HG03103 (cell line): ENCODE results near the gene SLC17A5.
A peak's percentile ranks its signal among the peaks of the same experiment; 100 is the strongest.
"Not testable (repeated sequence)": the region's sequence is repeated elsewhere in the genome, so short reads cannot be mapped to it uniquely, and the experiment has no call there.

Experiments used
- ATAC-seq: cut with Tn5 transposase; IDR thresholded peaks from one replicate; pipeline ENCODE4 v1.9.1; 2021; ENCODE audit warnings: low read depth; ENCODE audit not compliant: unreplicated experiment

SLC17A5 gene

GRCh38 chr6:73623480-73623879 lies 30.3 kb downstream of the SLC17A5 start:
- not testable (repeated sequence) for ATAC-seq

DNA sequence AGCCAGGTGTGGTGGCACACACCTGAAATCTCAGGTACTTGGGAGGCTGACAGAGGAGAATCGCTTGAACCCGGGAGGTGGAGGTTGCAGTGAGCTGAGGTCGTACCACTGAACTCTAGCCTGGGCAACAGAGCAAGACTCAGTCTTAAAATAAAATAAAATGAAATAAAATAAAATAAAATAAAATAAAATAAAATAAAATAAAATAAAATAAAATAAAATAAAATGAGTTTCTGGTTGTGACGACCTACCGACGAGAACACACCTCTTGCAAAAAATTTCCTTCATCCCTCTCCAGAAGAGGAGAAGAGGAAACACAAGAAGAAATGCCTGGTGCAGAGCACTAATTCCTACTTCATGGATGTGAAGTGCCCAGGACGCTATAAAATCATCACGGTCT lies 35.7 kb downstream of the SLC17A5 start:
- not testable (repeated sequence) for ATAC-seq

DNA sequence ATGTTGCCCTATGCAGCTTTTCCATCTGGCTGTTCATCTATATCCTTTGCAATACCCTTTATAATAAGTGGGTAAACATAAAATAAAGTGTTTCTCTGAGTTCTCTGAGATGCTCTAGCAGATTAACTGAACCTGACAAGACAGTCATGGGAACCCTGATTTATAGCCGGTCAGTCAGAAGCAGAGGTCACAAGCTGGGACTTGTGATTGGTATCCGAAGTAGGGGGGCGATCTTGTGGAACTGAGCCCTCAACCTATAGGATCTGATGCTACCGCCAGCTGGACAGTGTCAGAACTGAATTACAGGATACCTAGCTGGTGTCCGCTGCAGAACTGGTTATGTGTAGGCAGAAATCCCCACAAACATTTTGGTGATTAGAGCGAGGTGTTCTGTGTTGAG lies 39.0 kb downstream of the SLC17A5 start:
- ATAC-seq, result no peak

GRCh38 chr6:73613806-73614536 lies 39.8 kb downstream of the SLC17A5 start:
- ATAC-seq, result no peak

GRCh38 chr6:73612611-73613010 lies 41.2 kb downstream of the SLC17A5 start:
- ATAC-seq, result no peak

DNA sequence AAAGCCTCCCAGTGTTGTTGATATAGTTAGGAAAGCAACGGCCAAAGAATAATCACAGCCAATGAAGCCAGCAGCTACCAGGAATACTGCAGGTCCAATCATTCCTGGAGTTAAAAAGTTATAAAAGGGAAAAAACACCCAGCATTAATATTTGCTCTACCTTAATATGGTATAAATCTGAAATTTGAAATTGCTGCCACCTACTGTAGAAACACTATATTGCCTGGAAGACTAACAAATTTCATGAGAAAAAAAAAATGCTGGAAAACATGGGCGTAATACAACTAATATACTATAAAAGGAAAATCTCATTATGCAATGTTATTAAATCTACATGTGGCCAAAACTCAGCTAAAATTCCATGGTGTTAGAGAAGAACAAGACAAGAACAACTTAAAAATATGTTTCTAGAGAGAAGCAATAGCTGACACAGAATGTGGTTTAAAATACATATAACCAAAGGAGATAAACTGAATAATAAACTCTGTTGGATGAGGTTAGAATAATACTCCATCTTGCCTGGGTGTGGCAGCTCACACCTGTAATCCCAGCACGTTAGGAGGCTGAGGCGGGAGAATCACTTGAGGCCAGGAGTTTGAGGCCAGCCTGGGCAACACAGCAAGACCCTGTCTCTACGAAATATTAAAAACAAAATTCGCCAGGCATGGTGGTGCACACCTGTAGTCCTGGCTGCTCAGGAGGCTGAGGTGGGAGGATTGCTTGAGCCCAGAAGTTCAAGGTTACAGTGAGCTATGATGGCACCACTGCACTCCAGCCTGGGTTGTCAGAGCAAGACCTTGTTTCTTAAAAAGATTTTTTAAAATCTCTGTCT lies 43.1 kb downstream of the SLC17A5 start:
- no peak for ATAC-seq

DNA sequence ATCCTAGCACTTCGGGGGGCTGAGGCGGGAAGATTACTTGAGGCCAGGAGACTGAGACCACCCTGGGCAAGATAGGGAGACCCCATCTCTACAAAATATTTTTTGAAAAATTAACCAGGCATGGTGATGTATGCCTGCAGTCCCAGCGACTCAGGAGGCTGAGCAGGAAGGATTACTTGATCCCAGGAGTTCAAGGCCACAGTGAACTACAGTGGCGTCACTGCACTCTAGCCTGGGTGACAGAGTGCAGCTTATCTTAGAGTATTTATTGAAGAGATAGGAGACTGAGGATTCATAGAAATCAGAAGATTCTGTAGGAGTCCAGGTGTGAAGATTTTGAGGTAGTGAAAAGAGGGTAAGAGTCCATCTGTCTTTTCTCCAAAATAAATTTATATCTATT lies 45.0 kb downstream of the SLC17A5 start:
- ATAC-seq, result no peak

DNA sequence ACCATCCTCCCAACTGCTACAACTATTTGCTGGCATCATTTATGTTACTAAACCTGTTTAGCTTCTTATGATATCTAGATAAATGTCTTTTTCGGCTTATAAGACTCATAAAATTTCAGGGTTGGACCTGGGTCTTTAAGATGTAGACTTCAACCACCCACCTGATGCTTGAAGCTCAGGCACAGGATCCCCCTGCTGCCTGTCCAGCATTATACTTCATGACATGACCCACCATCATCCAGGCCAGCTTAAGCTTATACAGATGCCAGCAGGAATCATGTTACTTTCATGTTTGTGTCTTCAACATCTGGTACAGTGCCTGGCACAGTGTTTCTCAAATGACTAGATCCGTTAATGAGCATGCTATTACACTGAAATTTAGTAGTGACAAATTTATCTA lies 47.4 kb downstream of the SLC17A5 start:
- ATAC-seq, result no peak

GRCh38 chr6:73604461-73604860 lies 49.3 kb downstream of the SLC17A5 start:
- no peak for ATAC-seq

- no peak for ATAC-seq
Measured at GRCh38 chr6:73604020-73604419, 49.8 kb downstream of the SLC17A5 start.

GRCh38 chr6:73586416-73586974 lies 67.3 kb downstream of the SLC17A5 start:
- ATAC-seq, result no peak

- peak; percentile 82 for ATAC-seq
Measured at GRCh38 chr6:73585566-73586415, 68.0 kb downstream of the SLC17A5 start.

DNA sequence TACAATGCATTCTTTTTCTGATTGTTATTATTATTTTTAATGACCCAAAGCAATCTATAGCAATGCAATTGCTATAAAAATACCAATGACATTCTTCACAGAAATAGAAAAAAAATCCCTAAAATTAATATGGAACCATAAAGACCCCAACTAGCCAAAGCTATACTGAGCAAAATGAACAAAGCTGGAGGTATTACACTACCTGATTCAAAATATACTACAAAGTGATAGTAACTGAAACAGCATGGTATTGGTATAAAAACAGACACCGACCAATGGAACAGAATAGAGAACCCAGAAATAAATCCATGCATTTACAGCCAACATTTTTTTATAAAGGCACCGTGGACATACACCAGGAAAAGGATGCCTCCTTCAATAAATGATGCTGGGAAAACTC lies 72.5 kb downstream of the SLC17A5 start:
- ATAC-seq, result no peak

DNA sequence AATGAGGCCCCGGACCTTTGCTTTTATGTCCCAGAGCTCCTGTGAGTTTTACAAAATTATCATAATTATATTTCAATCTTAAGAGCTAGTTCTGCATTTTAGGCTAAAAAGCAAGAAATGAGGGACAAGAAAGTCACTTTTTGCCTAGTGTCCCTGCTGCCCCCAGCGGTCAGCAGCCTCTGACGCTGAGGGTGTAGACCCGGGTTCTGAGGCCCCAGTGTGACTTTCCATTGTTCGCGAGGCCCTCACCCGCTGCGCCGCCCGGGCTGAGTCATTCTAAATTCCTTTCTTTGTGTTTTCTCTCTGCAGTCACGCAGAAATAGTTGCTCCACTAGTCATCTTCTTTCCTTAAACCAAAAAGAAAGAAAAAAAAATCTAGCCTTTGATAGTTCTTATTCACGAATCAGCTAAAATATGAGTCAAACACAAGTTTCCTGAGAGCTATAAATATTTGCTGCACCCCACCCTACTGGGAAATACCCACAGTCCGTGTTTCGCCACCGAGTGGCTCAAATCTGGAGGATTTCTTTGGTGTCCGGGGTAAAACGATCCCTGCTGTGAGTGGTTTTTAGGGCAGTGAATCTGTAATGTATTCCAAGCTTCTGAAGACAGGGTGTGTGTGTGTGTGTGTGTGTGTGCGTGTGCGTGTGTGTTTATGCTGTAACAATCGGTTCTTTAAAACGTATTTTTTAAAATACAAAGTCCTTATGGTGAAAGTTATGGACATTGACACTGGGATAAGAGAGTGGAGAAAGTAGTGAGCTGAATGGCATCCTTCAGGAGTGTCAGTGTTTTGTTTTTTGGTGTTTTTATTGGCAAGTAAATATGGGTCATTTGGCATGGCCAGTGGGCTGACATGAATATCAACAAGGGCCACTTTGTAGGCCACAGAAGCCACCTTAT lies 73.3 kb downstream of the SLC17A5 start:
- peak; percentile 68 for ATAC-seq

- ATAC-seq, result peak; percentile 8
Measured at GRCh38 chr6:73579851-73580246, 73.9 kb downstream of the SLC17A5 start.

DNA sequence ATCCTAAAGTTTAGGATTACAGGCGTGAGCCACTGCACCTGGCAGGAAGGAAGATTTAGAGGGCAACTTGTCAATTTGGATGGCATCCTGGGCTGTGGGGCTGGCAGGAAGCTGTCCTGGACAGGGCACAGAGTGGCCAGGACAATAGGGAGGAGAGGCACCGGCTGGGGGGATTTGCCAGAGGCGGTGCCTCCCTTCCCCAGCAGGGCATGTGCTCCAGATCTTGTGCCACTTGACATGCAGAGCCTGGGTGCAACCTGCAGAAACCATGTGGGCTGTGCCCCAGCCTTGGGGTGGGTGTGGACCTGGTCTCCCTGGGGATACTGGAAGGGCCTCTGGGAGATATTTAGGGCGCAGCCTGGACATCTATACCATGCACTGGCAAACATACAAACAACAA lies 74.4 kb downstream of the SLC17A5 start:
- peak; percentile 18 for ATAC-seq

DNA sequence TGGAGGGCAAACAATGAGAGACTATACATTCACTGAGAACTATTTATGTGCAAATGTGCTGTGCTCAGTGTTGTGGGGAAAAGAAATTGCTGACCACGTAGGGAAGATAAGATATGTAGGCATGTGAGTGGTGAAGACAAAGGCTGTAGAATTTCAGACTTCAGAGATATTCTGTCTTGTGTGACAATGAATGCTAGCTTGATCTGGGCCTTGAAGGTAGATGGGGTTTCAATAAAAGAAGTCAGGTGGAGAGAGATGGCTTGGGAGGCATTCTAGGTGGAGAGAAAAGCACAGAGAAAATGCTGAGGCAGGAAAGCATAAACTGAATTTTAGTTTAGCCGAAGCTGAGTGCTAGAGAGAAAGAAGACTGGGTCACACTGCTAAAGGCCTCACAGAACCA lies 76.1 kb downstream of the SLC17A5 start:
- no peak for ATAC-seq

GRCh38 chr6:73572531-73572930 lies 81.3 kb downstream of the SLC17A5 start:
- not testable (repeated sequence) for ATAC-seq
